ENCODE results near the gene SLC1A4. TPM values are rescaled to one million over a fixed set of nuclear protein-coding genes. Genes with fewer than 3 reads are reported as not detected.

The SLC1A4 gene
- 9.6 to 11.0 TPM (median 9.8 TPM) in 5 replicates for total RNA-seq (2022; extraction: Qiagen RNA extraction)

DNA sequence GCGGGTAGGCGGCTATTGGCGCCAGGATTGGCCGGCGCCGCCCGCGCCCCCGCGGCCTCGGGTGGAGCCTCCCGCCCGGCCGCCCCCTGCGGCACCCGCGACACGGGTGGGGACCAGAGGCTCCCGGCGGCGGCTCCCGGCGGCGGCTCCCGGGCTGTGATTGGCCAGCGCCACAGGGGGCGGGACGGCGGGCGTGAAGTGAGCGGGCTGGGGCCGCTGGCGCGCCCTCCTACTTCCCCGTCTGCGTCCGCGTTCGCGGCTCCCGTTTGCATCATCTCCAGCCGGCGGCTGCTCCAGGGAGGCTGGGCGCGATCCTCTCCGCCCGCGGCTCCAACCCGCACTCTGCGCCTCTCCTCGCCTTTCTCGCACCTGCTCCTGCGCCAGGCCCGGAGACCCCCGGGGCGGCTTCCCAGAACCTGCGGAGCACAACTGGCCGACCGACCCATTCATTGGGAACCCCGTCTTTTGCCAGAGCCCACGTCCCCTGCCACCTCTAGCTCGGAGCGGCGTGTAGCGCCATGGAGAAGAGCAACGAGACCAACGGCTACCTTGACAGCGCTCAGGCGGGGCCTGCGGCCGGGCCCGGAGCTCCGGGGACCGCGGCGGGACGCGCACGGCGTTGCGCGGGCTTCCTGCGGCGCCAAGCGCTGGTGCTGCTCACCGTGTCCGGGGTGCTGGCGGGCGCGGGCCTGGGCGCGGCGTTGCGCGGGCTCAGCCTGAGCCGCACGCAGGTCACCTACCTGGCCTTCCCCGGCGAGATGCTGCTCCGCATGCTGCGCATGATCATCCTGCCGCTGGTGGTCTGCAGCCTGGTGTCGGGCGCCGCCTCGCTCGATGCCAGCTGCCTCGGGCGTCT, at the start of gene SLC1A4:
TSS of gene SLC1A4 (plus strand) at position 274 of the 856 bp plus-strand sequence. CDS start at position 519, 245 bp downstream.

DNA sequence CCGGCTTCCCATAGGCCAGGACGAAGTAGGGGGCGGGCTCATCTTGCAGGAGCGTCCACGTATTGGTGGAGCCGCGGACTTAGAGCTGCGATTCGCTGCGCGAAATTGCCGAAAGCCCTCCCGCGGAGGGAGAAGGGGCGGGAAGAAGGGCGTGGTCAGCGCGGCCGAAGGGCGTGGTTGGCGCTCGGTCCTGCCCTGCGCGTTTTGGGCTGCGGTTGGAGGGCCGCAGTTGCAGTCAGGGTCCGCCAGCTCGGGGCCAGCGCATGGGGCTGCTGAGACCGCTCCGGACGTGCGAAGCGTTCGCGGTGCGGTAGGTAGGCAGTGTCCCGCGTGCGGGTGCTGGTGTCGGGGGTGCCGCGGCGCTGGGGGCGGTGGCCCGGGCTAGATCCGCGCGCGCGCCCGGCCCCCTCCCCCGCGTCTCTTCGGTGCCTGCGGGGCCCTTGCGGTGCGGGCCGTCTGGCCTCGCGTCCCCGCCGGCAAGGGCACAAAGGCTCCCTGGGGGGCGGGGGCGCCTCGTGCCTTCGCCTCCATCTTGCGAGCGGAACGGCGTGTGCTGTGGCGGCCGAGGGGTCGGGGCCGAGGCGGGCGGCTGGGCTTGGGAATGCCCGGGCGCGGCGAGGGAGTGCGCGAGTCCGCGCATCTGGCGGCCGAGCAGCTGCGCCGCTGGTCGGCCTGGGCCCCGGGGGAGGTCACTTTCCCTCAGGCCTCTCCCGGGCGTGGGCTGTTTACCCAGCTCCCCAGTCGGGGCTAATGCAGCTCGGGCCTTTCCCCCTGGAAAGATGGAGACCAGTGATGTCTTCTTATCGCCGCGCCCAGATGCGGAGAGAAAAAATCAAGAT, 67.2 kb downstream of the SLC1A4 start, which contains the start of gene CEP68:
TSS of gene CEP68 (plus strand) at position 202 of the 839 bp plus-strand sequence. CDS start 13,029 bp downstream, outside the sequence.

Other genes starting within 250 kb of the SLC1A4 start
- gene CEP68, start 67.0 kb downstream of the SLC1A4 start, total RNA-seq (2022; extraction: Qiagen RNA extraction), result 9.7 to 12.8 TPM (median 12.2 TPM) in 5 replicates
- 204 to 236 TPM (median 234 TPM) in 5 replicates for gene RAB1A, start 140.7 kb downstream of the SLC1A4 start, total RNA-seq (2022; extraction: Qiagen RNA extraction)
- 136 to 179 TPM (median 155 TPM) in 5 replicates for gene ACTR2, start 238.4 kb downstream of the SLC1A4 start, total RNA-seq (2022; extraction: Qiagen RNA extraction)